ENCODE results near the gene LDLRAD4.

Gene LDLRAD4

GRCh38 chr18:13455960-13456481 lies 237.5 kb downstream of the LDLRAD4 start:
- no peak for DNase-seq
- H3K27me3 ChIP-seq (ENCODE audit: insufficient read depth, low read depth, severe bottlenecking), result no peaks in the 10 kb centered on the region
- H3K4me3 ChIP-seq (ENCODE audit: low read depth, low read length), result no peak overlapping the region
- TF ChIP-seq CTCF (IDR thresholded peaks at IDR 0.05; ENCODE audit: low read depth, low read length), result no peak
- no peak overlapping the region for H3K27ac ChIP-seq
- H3K36me3 ChIP-seq, result no peaks in the 10 kb centered on the region
- H3K9me3 ChIP-seq (ENCODE audit: severe bottlenecking), result no peaks in the 10 kb centered on the region

- no peak overlapping the region for H3K27ac ChIP-seq
- TF ChIP-seq CTCF (IDR thresholded peaks at IDR 0.05; ENCODE audit: low read depth, low read length), result no peak
- no peak overlapping the region for H3K4me3 ChIP-seq (ENCODE audit: low read depth, low read length)
- no peaks in the 10 kb centered on the region for H3K27me3 ChIP-seq (ENCODE audit: insufficient read depth, low read depth, severe bottlenecking)
- no peak for DNase-seq
- H3K36me3 ChIP-seq, result no peaks in the 10 kb centered on the region
- H3K9me3 ChIP-seq (ENCODE audit: severe bottlenecking), result no peaks in the 10 kb centered on the region
Measured at GRCh38 chr18:13456736-13457271, 238.2 kb downstream of the LDLRAD4 start.

GRCh38 chr18:13457327-13457726 lies 238.8 kb downstream of the LDLRAD4 start:
- DNase-seq, result no peak
- Histone ChIP-seq H3K27ac (no peak overlapping the region), H3K4me3 (ENCODE audit: low read depth, low read length) (no peak overlapping the region), H3K9me3 (ENCODE audit: severe bottlenecking) (no peaks in the 10 kb centered on the region), H3K36me3 (no peaks in the 10 kb centered on the region), H3K27me3 (ENCODE audit: insufficient read depth, low read depth, severe bottlenecking) (no peaks in the 10 kb centered on the region)
- no peak for TF ChIP-seq CTCF (IDR thresholded peaks at IDR 0.05; ENCODE audit: low read depth, low read length)

GRCh38 chr18:13460946-13461345 lies 242.4 kb downstream of the LDLRAD4 start:
- TF ChIP-seq CTCF (IDR thresholded peaks at IDR 0.05; ENCODE audit: low read depth, low read length), result no peak
- no peak overlapping the region for H3K27ac ChIP-seq
- no peak for DNase-seq
- H3K36me3 ChIP-seq, result no peaks in the 10 kb centered on the region
- no peaks in the 10 kb centered on the region for H3K9me3 ChIP-seq (ENCODE audit: severe bottlenecking)
- H3K4me3 ChIP-seq (ENCODE audit: low read depth, low read length), result no peak overlapping the region
- no peaks in the 10 kb centered on the region for H3K27me3 ChIP-seq (ENCODE audit: insufficient read depth, low read depth, severe bottlenecking)

GRCh38 chr18:13461469-13461868 lies 242.9 kb downstream of the LDLRAD4 start:
- TF ChIP-seq CTCF (IDR thresholded peaks at IDR 0.05; ENCODE audit: low read depth, low read length), result no peak
- no peak for DNase-seq
- Histone ChIP-seq H3K36me3 (no peaks in the 10 kb centered on the region), H3K27me3 (ENCODE audit: insufficient read depth, low read depth, severe bottlenecking) (no peaks in the 10 kb centered on the region), H3K27ac (no peak overlapping the region), H3K4me3 (ENCODE audit: low read depth, low read length) (no peak overlapping the region), H3K9me3 (ENCODE audit: severe bottlenecking) (no peaks in the 10 kb centered on the region)

- H3K27ac ChIP-seq, result no peak overlapping the region
- no peak for DNase-seq
Measured at GRCh38 chr18:13461936-13462335, 243.4 kb downstream of the LDLRAD4 start.

More at GRCh38 chr18:13461936-13462335, 243.4 kb downstream of the LDLRAD4 start:
- H3K36me3 ChIP-seq, result no peaks in the 10 kb centered on the region
- no peaks in the 10 kb centered on the region for H3K27me3 ChIP-seq (ENCODE audit: insufficient read depth, low read depth, severe bottlenecking)
- TF ChIP-seq CTCF (IDR thresholded peaks at IDR 0.05; ENCODE audit: low read depth, low read length), result no peak
- H3K9me3 ChIP-seq (ENCODE audit: severe bottlenecking), result no peaks in the 10 kb centered on the region
- no peak overlapping the region for H3K4me3 ChIP-seq (ENCODE audit: low read depth, low read length)

Data from WERI-Rb-1 (cell line).